ENCODE data around the gene PRKG2. TPM values are rescaled to one million over a fixed set of nuclear protein-coding genes. Genes with fewer than 3 reads are reported as not detected.
"Not testable (repeated sequence)": the region's sequence is repeated elsewhere in the genome, so short reads cannot be mapped to it uniquely, and the experiment has no call there.

The PRKG2 gene
- total and polyA plus RNA-seq, 2 donors (not counting 3 experiments of a cell fraction or from before 2014, with no cell fraction given), result not detected

DNA sequence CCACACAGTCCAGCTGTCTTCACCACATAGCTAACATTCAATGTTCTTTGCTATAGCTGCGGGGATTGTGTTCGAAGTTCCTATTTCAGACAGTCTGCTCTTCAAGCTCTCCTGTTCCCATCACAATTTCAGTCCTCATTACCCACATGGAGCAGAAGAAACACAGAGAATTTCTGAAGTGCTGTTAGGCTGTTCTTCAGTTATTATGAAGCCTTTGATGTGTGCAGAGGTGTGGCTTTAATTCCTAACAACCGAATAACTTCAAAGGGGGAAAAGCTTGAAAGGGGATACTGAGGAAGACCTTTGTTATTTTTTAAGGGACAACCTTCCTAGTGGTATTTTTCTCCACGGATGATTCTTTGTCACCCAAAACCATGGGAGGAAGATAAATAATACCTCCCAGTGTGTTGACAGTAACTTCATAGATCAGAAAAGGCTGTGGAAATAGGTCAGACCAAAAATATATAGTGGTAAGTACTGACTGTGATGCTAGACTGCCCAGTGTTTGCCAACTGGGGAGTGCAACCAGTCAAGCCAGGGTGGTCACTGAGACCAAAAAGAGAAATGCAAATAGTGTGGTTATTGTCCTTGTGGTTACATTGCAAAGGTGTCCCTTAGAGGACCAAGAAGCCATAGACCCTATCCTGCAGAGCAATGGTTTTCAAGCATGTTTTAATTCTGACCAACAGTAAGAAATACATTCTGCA, 52.1 kb downstream of the PRKG2 start:
- dilution Hi-C loops (cut with MboI; ENCODE audit: extremely low pct_ligation_motif_present, low sequenced_read_pairs), result no loop called here
- no TSS peak for BruUV-seq (replicated peaks)
- CTCF ChIA-PET, result no interaction called here
- Histone ChIP-seq H3K9me1 (replicated peaks; ENCODE audit: control insufficient read depth, extremely low read depth, insufficient read depth, low read length) (no peaks in the 10 kb centered on the region), H3K36me3 (ENCODE audit: control insufficient read depth in 2 of 2, extremely low read depth in 1 of 2, insufficient read depth in 2 of 2, low read length in 2 of 2) (no peaks in the 10 kb centered on the region), H2AFZ (ENCODE audit: low read depth, low read length) (no peak overlapping the region), H3K9me3 (replicated peaks; ENCODE audit: control insufficient read depth, insufficient read depth, low read length) (no peaks in the 10 kb centered on the region), H3K27ac (ENCODE audit: insufficient read depth, low read depth, low read length) (no peak overlapping the region), H3K9ac (replicated peaks; ENCODE audit: extremely low read depth, insufficient read depth, low read length) (no peak overlapping the region), H3K4me2 (ENCODE audit: insufficient read depth, low read length) (no peak overlapping the region), H3K79me2 (ENCODE audit: control insufficient read depth, insufficient read depth, low read length) (no peaks in the 10 kb centered on the region), H3K4me3 (replicated peaks in 1 of 3; ENCODE audit: insufficient read depth in 1 of 3, low read depth in 1 of 3, low read length in 3 of 3) (no peak overlapping the region), H3K4me1 (ENCODE audit: control insufficient read depth, extremely low read depth, insufficient read depth, low read length) (no peaks in the 10 kb centered on the region), H3K27me3 (ENCODE audit: control insufficient read depth in 2 of 2, insufficient read depth in 2 of 2, low read length in 2 of 2) (no peaks in the 10 kb centered on the region), H4K20me1 (replicated peaks; ENCODE audit: control insufficient read depth, extremely low read depth, insufficient read depth, low read length) (no peaks in the 10 kb centered on the region)
- POLR2A ChIA-PET, result no interaction called here
- DNase-seq (ENCODE audit: low read depth, low spot score) (no peak), FAIRE-seq (no peak)
- TF ChIP-seq EZH2 (IDR thresholded peaks at IDR 0.05; ENCODE audit: borderline replicate concordance, low read depth, low read length, severe bottlenecking) (no peak), FOS (IDR thresholded peaks at IDR 0.05; ENCODE audit: borderline replicate concordance, insufficient read depth, low read length) (no peak), POLR2A (IDR thresholded peaks at IDR 0.05; ENCODE audit: low read depth, low read length) (no peak), GATA2 (IDR thresholded peaks at IDR 0.05; ENCODE audit: insufficient read depth, insufficient read length, low read depth, low read length) (no peak), JUN (IDR thresholded peaks at IDR 0.05; ENCODE audit: borderline replicate concordance, insufficient read depth, insufficient read length, low read depth) (no peak), MYC (IDR thresholded peaks at IDR 0.05; ENCODE audit: low read depth, low read length) (no peak), POLR2AphosphoS5 (IDR thresholded peaks at IDR 0.05; ENCODE audit: insufficient read depth, low read depth, low read length) (no peak)
- TF ChIP-seq, protein P1, sequence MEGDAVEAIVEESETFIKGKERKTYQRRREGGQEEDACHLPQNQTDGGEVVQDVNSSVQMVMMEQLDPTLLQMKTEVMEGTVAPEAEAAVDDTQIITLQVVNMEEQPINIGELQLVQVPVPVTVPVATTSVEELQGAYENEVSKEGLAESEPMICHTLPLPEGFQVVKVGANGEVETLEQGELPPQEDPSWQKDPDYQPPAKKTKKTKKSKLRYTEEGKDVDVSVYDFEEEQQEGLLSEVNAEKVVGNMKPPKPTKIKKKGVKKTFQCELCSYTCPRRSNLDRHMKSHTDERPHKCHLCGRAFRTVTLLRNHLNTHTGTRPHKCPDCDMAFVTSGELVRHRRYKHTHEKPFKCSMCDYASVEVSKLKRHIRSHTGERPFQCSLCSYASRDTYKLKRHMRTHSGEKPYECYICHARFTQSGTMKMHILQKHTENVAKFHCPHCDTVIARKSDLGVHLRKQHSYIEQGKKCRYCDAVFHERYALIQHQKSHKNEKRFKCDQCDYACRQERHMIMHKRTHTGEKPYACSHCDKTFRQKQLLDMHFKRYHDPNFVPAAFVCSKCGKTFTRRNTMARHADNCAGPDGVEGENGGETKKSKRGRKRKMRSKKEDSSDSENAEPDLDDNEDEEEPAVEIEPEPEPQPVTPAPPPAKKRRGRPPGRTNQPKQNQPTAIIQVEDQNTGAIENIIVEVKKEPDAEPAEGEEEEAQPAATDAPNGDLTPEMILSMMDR (IDR thresholded peaks at IDR 0.05; ENCODE audit: extremely low read depth in 1 of 2, insufficient read depth in 1 of 2, low read depth in 1 of 2, low read length in 2 of 2), result no peak
- TF ChIP-seq, protein P2, sequence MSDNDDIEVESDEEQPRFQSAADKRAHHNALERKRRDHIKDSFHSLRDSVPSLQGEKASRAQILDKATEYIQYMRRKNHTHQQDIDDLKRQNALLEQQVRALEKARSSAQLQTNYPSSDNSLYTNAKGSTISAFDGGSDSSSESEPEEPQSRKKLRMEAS (IDR thresholded peaks at IDR 0.05; ENCODE audit: insufficient read depth, insufficient read length), result no peak
- intact Hi-C loops (cut with micrococcal nuclease), result no loop called here

DNA sequence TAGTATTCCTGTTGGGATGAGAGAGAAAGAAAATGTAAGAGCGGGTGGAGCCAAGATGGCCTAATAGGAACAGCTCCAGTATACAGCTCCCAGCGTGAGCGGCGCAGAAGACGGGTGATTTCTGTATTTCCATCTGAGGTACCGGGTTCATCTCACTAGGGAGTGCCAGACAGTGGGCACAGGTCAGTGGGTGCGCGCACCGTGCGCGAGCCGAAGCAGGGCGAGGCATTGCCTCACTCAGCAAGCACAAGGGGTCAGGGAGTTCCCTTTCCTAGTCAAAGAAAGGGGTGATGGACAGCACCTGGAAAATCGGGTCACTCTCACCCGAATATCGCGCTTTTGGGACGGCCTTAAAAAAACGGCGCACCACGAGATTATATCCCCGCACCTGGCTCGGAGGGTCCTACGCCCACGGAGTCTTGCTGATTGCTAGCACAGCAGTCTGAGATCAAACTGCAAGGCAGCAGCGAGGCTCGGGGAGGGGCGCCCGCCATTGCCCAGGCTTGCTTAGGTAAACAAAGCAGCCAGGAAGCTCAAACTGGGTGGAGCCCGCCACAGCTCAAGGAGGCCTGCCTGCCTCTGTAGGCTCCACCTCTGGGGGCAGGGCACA, 61.2 kb downstream of the PRKG2 start:
- intact Hi-C loops (cut with micrococcal nuclease); DNase-seq (ENCODE audit: low read depth, low spot score); H3K36me3 ChIP-seq (ENCODE audit: control insufficient read depth in 2 of 2, extremely low read depth in 1 of 2, insufficient read depth in 2 of 2, low read length in 2 of 2); H3K9me1 ChIP-seq (replicated peaks; ENCODE audit: control insufficient read depth, extremely low read depth, insufficient read depth, low read length); H3K79me2 ChIP-seq (ENCODE audit: control insufficient read depth, insufficient read depth, low read length); CTCF ChIA-PET; H3K27ac ChIP-seq (ENCODE audit: insufficient read depth, low read depth, low read length); H3K4me2 ChIP-seq (ENCODE audit: insufficient read depth, low read length); dilution Hi-C loops (cut with MboI; ENCODE audit: extremely low pct_ligation_motif_present, low sequenced_read_pairs); FAIRE-seq; H3K9me3 ChIP-seq (replicated peaks; ENCODE audit: control insufficient read depth, insufficient read depth, low read length); H3K9ac ChIP-seq (replicated peaks; ENCODE audit: extremely low read depth, insufficient read depth, low read length); BruUV-seq (replicated peaks); H3K4me1 ChIP-seq (ENCODE audit: control insufficient read depth, extremely low read depth, insufficient read depth, low read length); H4K20me1 ChIP-seq (replicated peaks; ENCODE audit: control insufficient read depth, extremely low read depth, insufficient read depth, low read length); H3K27me3 ChIP-seq (ENCODE audit: control insufficient read depth in 2 of 2, insufficient read depth in 2 of 2, low read length in 2 of 2); POLR2A ChIA-PET; H3K4me3 ChIP-seq (replicated peaks in 1 of 3; ENCODE audit: insufficient read depth in 1 of 3, low read depth in 1 of 3, low read length in 3 of 3); H2AFZ ChIP-seq (ENCODE audit: low read depth, low read length): not testable (repeated sequence)

All from endothelial cell of umbilical vein (primary cell).